Measurements from ENCODE around the gene ARL11.
"Not testable (repeated sequence)": the region's sequence is repeated elsewhere in the genome, so short reads cannot be mapped to it uniquely, and the experiment has no call there.

ARL11 gene

DNA sequence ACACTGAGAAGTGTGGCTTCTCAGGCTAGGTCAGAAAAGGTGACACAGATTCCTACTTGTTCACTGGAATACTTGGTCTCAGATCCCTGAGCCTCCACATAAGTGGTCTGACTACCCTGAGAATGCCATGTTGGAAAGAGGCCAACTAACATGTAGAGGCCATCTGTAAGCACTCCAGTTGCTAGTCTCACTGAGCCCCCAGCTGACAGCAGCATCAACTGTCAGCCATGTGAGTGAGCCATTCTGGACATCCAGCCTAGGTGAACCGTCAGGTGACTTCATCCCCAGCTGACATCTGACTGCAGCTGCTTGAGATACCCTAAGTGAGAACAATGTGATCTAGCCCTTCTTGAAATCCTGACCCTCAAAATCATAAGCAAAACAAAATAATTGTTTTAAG lies 18.1 kb upstream of the ARL11 start:
- TF ChIP-seq, protein P1, sequence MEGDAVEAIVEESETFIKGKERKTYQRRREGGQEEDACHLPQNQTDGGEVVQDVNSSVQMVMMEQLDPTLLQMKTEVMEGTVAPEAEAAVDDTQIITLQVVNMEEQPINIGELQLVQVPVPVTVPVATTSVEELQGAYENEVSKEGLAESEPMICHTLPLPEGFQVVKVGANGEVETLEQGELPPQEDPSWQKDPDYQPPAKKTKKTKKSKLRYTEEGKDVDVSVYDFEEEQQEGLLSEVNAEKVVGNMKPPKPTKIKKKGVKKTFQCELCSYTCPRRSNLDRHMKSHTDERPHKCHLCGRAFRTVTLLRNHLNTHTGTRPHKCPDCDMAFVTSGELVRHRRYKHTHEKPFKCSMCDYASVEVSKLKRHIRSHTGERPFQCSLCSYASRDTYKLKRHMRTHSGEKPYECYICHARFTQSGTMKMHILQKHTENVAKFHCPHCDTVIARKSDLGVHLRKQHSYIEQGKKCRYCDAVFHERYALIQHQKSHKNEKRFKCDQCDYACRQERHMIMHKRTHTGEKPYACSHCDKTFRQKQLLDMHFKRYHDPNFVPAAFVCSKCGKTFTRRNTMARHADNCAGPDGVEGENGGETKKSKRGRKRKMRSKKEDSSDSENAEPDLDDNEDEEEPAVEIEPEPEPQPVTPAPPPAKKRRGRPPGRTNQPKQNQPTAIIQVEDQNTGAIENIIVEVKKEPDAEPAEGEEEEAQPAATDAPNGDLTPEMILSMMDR (conservative IDR thresholded peaks at IDR 0.05; ENCODE audit: low read depth), result no peak
- no peak for DNase-seq (ENCODE audit: low spot score)
- no peak overlapping the region for H3K27ac ChIP-seq
- CTCF ChIA-PET, result no interaction called here
- POLR2A ChIA-PET (ENCODE audit: low non-redundant PET), result no interaction called here

DNA sequence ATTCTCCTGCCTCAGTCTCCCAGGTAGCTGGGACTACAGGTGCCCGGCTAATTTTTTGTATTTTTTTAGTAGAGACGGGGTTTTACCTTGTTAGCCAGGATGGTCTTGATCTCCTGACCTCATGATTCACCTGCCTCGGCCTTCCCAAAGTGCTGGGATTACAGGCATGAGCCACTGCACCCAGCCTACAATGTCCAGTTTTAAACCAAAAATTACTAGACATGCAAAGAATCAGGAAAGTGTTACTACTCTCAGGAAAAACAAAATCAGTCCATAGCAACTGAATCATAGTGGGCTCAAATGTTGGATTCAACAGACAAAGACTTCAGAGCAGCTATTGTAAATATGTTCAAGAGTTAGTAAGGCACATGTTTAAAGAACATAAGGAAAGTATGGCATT lies 16.3 kb upstream of the ARL11 start:
- DNase-seq (ENCODE audit: low spot score); POLR2A ChIA-PET (ENCODE audit: low non-redundant PET); H3K27ac ChIP-seq; CTCF ChIA-PET: not testable (repeated sequence)

DNA sequence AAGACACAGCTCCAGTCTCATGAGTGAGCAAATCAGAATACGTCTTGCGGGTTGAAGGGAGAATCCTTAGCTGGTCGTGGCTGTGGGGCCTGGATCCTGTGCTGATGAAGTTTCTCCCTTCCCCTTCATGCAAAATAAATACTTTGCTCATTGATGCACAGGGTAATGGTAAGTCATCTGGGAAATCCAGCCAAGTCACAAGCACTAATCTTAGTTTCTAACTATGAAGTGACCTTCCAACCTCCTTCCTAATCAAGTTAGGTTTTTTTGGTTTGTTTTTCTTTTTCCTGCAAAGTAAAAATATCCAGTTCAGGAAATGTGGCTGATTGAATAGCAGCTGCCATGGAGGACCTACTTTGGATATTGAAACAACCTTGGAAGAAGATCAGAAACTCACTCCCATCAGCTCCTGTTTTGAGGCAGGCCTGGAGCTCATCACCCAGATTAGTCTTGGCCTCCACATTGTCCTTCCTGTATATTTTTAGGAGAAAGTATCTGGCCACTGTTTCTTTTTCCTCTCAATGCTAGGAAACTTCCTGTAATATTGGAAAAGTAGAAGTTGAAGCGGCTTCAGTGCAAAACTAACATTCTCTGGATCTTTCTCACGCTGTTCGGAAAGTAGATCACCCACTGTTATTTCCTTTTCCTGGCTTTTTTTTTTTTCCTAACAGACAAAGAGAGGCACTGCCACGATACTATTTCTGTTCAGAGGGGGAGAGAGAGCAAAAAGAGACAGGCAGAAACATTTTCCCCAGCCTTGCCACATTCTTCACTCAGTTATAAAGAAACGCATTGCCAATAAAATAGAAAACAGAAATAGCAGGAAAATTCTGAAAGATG lies 12.3 kb upstream of the ARL11 start:
- H3K27ac ChIP-seq, result no peak overlapping the region
- no peak for DNase-seq (ENCODE audit: low spot score)
- ChIA-PET CTCF (interaction anchor here (1.2 to 1.7 kb wide), 2 partner anchors 9 to 36 kb away, joined by 3 to 5 read pairs; no protein-coding TSS in a partner anchor), POLR2A (ENCODE audit: low non-redundant PET) (no interaction called here)
- TF ChIP-seq, protein P1 (conservative IDR thresholded peaks at IDR 0.05; ENCODE audit: low read depth), result no peak

DNA sequence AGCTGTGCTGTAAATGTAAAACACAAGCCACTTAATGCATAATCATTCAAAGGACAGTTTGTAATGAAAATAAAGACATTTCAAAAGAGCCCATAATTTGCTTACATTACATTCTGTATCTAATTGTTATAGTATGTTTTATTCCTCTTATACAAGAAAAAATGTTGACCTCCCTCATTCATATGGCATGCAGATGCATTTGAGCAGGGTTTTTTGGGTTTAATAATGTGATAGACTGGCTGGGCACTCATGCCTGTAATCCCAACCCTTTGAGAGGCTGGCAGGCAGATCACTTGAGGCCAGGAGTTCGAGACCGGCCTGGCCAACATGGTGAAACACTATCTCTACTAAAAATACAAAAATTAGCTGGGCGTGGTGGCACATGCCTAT lies 11.6 kb upstream of the ARL11 start:
- CTCF ChIA-PET, result interaction anchor here (1.2 to 1.7 kb wide), 2 partner anchors 9 to 36 kb away, joined by 3 to 5 read pairs; no protein-coding TSS in a partner anchor
- no peak overlapping the region for H3K27ac ChIP-seq
- POLR2A ChIA-PET (ENCODE audit: low non-redundant PET), result no interaction called here
- TF ChIP-seq, protein P1 (conservative IDR thresholded peaks at IDR 0.05; ENCODE audit: low read depth), result no peak
- DNase-seq (ENCODE audit: low spot score), result no peak

DNA sequence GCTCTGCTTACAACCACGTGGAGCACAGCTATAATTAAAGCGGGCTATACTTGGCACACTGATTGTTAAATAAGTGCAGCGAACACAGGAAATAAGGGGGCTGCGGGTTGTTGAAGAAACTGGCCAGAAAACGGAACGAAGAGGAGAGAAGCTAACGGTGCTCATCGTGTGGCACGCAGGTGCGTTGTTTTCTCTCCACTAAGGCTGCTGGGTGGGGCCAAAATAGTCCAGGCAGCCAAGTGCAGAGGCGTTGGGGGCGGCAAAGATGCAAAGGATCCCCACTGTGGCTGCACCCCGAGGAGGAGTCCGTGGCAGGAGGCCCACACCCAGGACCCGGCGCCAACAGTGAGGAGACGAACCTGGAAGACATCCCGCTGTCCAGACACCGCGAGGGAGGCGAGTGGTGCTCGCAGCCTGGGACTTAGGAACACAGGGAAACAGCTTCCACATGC lies 8.1 kb upstream of the ARL11 start:
- H3K27ac ChIP-seq, result no peak overlapping the region
- DNase-seq (ENCODE audit: low spot score), result no peak
- ChIA-PET POLR2A (ENCODE audit: low non-redundant PET) (no interaction called here), CTCF (no interaction called here)
- TF ChIP-seq, protein P1 (conservative IDR thresholded peaks at IDR 0.05; ENCODE audit: low read depth), result no peak

DNA sequence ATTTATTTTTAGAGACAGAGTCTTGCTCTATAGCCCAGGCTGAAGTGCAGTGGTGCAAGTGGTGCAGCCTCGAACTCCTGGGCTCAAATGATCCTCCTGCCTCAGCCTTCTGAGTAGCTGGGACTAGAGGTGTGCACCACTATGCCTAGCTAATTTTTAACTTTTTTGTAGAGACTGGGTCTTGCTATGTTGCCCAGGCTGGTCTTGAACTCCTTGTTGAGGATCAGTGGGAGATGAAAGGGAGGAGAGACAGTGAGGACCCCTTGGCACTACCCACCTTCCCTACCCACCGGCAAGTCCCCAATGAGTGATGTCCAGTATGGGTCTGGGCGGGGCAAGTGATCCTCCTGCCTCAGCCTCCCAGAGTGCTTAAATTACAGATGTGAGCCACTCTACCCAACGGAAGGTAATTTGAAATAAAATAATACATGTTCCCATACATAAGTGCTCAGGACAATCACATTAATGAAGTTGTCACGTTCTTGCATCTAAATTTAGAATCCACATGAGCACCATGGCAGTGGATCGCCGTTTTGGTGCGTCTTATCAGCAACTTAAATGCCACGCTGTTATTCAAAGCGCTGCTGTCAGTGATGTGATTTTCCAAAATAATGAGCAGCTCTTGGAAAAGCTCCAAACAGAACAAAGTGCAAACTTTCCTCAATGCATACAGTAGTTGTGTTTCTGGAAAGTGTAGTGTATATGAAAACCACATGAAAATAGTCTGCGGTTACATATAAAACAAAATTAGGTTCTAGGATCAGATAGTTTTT lies 5.9 kb upstream of the ARL11 start:
- no peak overlapping the region for H3K27ac ChIP-seq
- ChIA-PET CTCF (no interaction called here), POLR2A (ENCODE audit: low non-redundant PET) (no interaction called here)
- TF ChIP-seq, protein P1 (conservative IDR thresholded peaks at IDR 0.05; ENCODE audit: low read depth), result no peak
- DNase-seq (ENCODE audit: low spot score), result no peak

DNA sequence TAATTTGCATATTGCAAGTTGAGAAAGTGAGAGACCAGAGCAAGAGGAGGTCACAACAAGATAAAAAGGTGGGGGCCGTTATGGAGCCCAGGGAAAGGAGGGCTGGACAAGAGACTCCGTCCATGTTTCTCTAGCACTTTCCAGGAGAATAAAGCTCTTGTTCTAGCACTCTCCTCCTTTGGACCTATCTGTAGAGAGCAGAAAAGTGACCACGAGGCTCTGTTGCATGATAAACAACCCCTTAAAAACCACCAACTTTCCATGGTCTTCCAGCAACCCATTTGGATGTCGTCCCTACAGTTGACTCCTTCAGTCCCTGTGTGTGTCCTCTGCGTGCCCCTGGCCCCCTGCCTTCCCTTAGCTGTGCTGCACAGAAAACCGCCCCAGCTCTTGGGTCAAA lies 4.1 kb upstream of the ARL11 start:
- H3K27ac ChIP-seq, result no peak overlapping the region
- no peak for DNase-seq (ENCODE audit: low spot score)
- ChIA-PET CTCF (interaction anchor here (0.7 kb wide), 1 partner anchor 924 kb away, joined by 3 read pairs; no protein-coding TSS in a partner anchor), POLR2A (ENCODE audit: low non-redundant PET) (no interaction called here)
- TF ChIP-seq, protein P1 (conservative IDR thresholded peaks at IDR 0.05; ENCODE audit: low read depth), result no peak
